SK-N-SH treated with all-trans-retinoic acid at 6 μM for 48 hours (cell line): Measurements from ENCODE around the gene GALNT17.

ENCODE experiments used
- ATAC-seq: fragments of 200-7000 bp; cut with Tn5 transposase; 3 replicates; pipeline ENCODE4 v1.9.1; 2020; ENCODE audit warnings: mild to moderate bottlenecking, moderate library complexity
- ARNTL ChIP-seq: fragments of 450-650 bp; formaldehyde crosslinking; IDR thresholded peaks from 2 replicates; pipeline ENCODE4 v1.5.0; 2020; ENCODE audit warnings: low read depth, mild to moderate bottlenecking, moderate library complexity, borderline replicate concordance
- BACH2 ChIP-seq: fragments of 250-450 bp; sonication (Bioruptor Pico); IDR thresholded peaks from 2 replicates; pipeline ENCODE4 v1.9.0; 2021; ENCODE audit warnings: mild to moderate bottlenecking, borderline replicate concordance
- CSDC2 ChIP-seq: fragments of 250-450 bp; sonication (Bioruptor Pico); IDR thresholded peaks from 2 replicates; pipeline ENCODE4 v1.5.0; 2020; ENCODE audit warnings: mild to moderate bottlenecking, moderate library complexity
- ESRRG ChIP-seq: fragments of 250-450 bp; sonication (Bioruptor Pico); IDR thresholded peaks from 2 replicates; pipeline ENCODE4 v1.6.1; 2021; ENCODE audit warnings: mild to moderate bottlenecking
- GLIS3 ChIP-seq: fragments of 250-450 bp; sonication (Bioruptor Pico); IDR thresholded peaks from 2 replicates; pipeline ENCODE4 v1.5.0; 2020; ENCODE audit warnings: mild to moderate bottlenecking, moderate library complexity
- ISL1 ChIP-seq: fragments of 250-450 bp; sonication (Bioruptor Pico); IDR thresholded peaks from 2 replicates; pipeline ENCODE4 v2.1.2; 2022; ENCODE audit warnings: mild to moderate bottlenecking, moderate library complexity
- OSR1 ChIP-seq: fragments of 250-450 bp; sonication (Bioruptor Pico); IDR thresholded peaks from 2 replicates; pipeline ENCODE4 v1.8.0; 2022; ENCODE audit warnings: moderate library complexity, mild to moderate bottlenecking, inconsistent platforms
- PPARA ChIP-seq: fragments of 250-450 bp; sonication (Bioruptor Pico); IDR thresholded peaks from 2 replicates; pipeline ENCODE4 v1.5.0; 2020; ENCODE audit warnings: mild to moderate bottlenecking, borderline replicate concordance
- SNAI2 ChIP-seq: fragments of 250-450 bp; sonication (Bioruptor Pico); IDR thresholded peaks from 2 replicates; pipeline ENCODE4 v1.5.0; 2020; ENCODE audit warnings: mild to moderate bottlenecking, moderate library complexity
- TOX ChIP-seq: fragments of 250-450 bp; sonication (Bioruptor Pico); IDR thresholded peaks from 2 replicates; pipeline ENCODE4 v1.8.0; 2021; ENCODE audit warnings: mild to moderate bottlenecking, moderate library complexity, borderline replicate concordance
- ZC3H10 ChIP-seq: fragments of 250-450 bp; sonication (Bioruptor Pico); IDR thresholded peaks from 2 replicates; pipeline ENCODE4 v1.5.1; 2021; ENCODE audit warnings: mild to moderate bottlenecking, moderate library complexity
- ZFP3 ChIP-seq: fragments of 250-450 bp; sonication (Bioruptor Pico); IDR thresholded peaks from 2 replicates; pipeline ENCODE4 v1.5.0; 2020; ENCODE audit warnings: mild to moderate bottlenecking, moderate library complexity
- ZFP30 ChIP-seq: fragments of 450-650 bp; formaldehyde crosslinking; IDR thresholded peaks from 2 replicates; pipeline ENCODE4 v1.5.0; 2022; ENCODE audit warnings: mild to moderate bottlenecking, moderate library complexity
- ZNF8 ChIP-seq: fragments of 450-650 bp; formaldehyde crosslinking; IDR thresholded peaks from 2 replicates; pipeline ENCODE4 v1.5.0; 2020; ENCODE audit warnings: mild to moderate bottlenecking, moderate library complexity
- TF ChIP-seq, protein P1 (sequence below): fragments of 250-450 bp; sonication (Bioruptor Pico); IDR thresholded peaks from 2 replicates; pipeline ENCODE4 v1.5.0; 2020; ENCODE audit warnings: mild to moderate bottlenecking, moderate library complexity
- TF ChIP-seq, protein P2 (sequence below): fragments of 250-450 bp; sonication (Bioruptor Pico); IDR thresholded peaks from 2 replicates; pipeline ENCODE4 v1.5.1; 2020; ENCODE audit warnings: low read depth, mild to moderate bottlenecking, moderate library complexity
- TF ChIP-seq, protein P3 (sequence below): fragments of 250-450 bp; sonication (Bioruptor Pico); IDR thresholded peaks from 2 replicates; pipeline ENCODE4 v1.5.1; 2021; ENCODE audit warnings: mild to moderate bottlenecking, moderate library complexity
- TF ChIP-seq, protein P4 (sequence below): fragments of 250-450 bp; sonication (Bioruptor Pico); IDR thresholded peaks from 2 replicates; pipeline ENCODE4 v1.8.0; 2020; ENCODE audit warnings: mild to moderate bottlenecking, moderate library complexity, borderline replicate concordance
- TF ChIP-seq, protein P5 (sequence below): fragments of 250-450 bp; sonication (Bioruptor Pico); IDR thresholded peaks from 2 replicates; pipeline ENCODE4 v1.8.0; 2021; ENCODE audit warnings: low read depth, mild to moderate bottlenecking, moderate library complexity, borderline replicate concordance

GALNT17 gene

DNA sequence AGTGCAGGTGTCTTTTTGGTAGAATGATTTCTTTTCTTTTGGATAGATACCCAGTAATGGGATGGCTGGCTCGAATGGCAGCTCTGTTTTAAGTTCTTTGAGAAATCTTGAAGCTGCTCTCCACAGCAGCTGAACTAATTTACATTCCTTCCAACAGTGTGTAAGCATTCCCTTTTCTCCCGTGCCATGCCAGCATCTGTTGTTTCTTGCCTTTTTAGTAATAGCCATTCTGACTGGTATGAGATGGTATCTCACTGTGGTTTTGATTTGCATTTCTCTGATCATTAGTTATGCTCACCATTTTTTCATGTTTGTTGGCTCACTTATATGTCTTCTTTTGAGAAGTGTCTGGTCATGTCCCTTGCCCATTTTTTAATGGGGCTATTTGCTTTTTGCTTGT lies 486.3 kb downstream of the GALNT17 start (continued):
- TF ChIP-seq, protein P1, sequence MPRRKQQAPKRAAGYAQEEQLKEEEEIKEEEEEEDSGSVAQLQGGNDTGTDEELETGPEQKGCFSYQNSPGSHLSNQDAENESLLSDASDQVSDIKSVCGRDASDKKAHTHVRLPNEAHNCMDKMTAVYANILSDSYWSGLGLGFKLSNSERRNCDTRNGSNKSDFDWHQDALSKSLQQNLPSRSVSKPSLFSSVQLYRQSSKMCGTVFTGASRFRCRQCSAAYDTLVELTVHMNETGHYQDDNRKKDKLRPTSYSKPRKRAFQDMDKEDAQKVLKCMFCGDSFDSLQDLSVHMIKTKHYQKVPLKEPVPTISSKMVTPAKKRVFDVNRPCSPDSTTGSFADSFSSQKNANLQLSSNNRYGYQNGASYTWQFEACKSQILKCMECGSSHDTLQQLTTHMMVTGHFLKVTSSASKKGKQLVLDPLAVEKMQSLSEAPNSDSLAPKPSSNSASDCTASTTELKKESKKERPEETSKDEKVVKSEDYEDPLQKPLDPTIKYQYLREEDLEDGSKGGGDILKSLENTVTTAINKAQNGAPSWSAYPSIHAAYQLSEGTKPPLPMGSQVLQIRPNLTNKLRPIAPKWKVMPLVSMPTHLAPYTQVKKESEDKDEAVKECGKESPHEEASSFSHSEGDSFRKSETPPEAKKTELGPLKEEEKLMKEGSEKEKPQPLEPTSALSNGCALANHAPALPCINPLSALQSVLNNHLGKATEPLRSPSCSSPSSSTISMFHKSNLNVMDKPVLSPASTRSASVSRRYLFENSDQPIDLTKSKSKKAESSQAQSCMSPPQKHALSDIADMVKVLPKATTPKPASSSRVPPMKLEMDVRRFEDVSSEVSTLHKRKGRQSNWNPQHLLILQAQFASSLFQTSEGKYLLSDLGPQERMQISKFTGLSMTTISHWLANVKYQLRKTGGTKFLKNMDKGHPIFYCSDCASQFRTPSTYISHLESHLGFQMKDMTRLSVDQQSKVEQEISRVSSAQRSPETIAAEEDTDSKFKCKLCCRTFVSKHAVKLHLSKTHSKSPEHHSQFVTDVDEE (CRISPR knock-in tag) = no peak
- TF ChIP-seq ESRRG (no peak), GLIS3 (no peak), BACH2 (CRISPR knock-in tag) (no peak), PPARA (CRISPR knock-in tag) (no peak)

DNA sequence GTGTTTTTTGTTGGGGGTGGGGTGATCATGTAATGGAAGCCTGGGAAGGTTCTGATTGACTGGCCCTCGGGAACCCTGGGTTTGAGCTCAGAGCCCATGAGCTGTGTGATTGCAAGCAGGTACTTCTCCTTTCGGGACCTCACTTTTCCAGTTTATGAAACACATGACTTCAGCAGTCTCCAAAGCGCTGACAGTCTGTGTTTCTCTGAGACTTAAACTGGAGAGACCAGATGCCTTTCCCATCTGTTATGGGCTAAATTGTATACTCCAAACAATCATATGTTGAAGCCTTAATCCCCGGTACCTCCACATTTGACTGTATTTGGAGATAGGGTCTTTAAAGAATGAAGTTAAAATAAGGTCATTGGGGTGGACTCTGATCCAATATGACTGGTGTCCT lies 493.6 kb downstream of the GALNT17 start:
- TF ChIP-seq CSDC2 (CRISPR knock-in tag) (no peak), BACH2 (CRISPR knock-in tag) (no peak), ZFP30 (CRISPR knock-in tag) (no peak), ESRRG (no peak), GLIS3 (no peak), OSR1 (CRISPR knock-in tag) (no peak), PPARA (CRISPR knock-in tag) (no peak), ARNTL (CRISPR knock-in tag) (no peak), ISL1 (CRISPR knock-in tag) (no peak), SNAI2 (CRISPR knock-in tag) (no peak), ZFP3 (no peak), ZC3H10 (CRISPR knock-in tag) (no peak)
- TF ChIP-seq, protein P2, sequence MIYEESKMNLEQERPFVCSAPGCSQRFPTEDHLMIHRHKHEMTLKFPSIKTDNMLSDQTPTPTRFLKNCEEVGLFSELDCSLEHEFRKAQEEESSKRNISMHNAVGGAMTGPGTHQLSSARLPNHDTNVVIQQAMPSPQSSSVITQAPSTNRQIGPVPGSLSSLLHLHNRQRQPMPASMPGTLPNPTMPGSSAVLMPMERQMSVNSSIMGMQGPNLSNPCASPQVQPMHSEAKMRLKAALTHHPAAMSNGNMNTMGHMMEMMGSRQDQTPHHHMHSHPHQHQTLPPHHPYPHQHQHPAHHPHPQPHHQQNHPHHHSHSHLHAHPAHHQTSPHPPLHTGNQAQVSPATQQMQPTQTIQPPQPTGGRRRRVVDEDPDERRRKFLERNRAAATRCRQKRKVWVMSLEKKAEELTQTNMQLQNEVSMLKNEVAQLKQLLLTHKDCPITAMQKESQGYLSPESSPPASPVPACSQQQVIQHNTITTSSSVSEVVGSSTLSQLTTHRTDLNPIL = no peak
- TF ChIP-seq, protein P1 (CRISPR knock-in tag) = no peak
- TF ChIP-seq, protein P3, sequence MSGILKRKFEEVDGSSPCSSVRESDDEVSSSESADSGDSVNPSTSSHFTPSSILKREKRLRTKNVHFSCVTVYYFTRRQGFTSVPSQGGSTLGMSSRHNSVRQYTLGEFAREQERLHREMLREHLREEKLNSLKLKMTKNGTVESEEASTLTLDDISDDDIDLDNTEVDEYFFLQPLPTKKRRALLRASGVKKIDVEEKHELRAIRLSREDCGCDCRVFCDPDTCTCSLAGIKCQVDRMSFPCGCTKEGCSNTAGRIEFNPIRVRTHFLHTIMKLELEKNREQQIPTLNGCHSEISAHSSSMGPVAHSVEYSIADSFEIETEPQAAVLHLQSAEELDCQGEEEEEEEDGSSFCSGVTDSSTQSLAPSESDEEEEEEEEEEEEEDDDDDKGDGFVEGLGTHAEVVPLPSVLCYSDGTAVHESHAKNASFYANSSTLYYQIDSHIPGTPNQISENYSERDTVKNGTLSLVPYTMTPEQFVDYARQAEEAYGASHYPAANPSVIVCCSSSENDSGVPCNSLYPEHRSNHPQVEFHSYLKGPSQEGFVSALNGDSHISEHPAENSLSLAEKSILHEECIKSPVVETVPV = no peak
- ATAC-seq = no peak

DNA sequence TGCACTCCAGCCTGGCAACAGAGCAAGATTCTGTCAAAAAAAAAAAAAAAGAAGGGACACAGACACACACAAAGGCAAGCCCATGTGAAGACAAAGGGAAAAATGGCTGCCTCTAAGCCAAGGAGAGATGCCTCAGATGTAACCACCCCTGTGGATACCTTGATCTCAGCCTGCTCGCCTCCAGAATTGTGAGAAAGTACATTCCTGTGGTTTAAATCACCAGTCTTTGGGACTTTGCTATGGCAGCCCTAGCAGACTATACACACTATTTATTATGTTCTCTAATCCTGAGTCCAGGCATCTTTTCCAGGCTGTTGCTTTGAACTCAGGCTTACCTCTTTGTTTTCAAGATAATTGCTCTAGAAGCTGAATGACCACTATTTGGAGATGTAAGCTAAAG lies 494.3 kb downstream of the GALNT17 start:
- TF ChIP-seq ZFP30 (CRISPR knock-in tag) = no peak
- no peak for TF ChIP-seq SNAI2 (CRISPR knock-in tag)
- TF ChIP-seq TOX (CRISPR knock-in tag) = no peak
- TF ChIP-seq ZFP3 = no peak
- TF ChIP-seq ZC3H10 (CRISPR knock-in tag) = no peak
- no peak for TF ChIP-seq CSDC2 (CRISPR knock-in tag)
- TF ChIP-seq PPARA (CRISPR knock-in tag) = no peak
- TF ChIP-seq ZNF8 (CRISPR knock-in tag) = no peak
- TF ChIP-seq, protein P4, sequence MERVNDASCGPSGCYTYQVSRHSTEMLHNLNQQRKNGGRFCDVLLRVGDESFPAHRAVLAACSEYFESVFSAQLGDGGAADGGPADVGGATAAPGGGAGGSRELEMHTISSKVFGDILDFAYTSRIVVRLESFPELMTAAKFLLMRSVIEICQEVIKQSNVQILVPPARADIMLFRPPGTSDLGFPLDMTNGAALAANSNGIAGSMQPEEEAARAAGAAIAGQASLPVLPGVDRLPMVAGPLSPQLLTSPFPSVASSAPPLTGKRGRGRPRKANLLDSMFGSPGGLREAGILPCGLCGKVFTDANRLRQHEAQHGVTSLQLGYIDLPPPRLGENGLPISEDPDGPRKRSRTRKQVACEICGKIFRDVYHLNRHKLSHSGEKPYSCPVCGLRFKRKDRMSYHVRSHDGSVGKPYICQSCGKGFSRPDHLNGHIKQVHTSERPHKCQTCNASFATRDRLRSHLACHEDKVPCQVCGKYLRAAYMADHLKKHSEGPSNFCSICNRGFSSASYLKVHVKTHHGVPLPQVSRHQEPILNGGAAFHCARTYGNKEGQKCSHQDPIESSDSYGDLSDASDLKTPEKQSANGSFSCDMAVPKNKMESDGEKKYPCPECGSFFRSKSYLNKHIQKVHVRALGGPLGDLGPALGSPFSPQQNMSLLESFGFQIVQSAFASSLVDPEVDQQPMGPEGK = no peak
- TF ChIP-seq, protein P5, sequence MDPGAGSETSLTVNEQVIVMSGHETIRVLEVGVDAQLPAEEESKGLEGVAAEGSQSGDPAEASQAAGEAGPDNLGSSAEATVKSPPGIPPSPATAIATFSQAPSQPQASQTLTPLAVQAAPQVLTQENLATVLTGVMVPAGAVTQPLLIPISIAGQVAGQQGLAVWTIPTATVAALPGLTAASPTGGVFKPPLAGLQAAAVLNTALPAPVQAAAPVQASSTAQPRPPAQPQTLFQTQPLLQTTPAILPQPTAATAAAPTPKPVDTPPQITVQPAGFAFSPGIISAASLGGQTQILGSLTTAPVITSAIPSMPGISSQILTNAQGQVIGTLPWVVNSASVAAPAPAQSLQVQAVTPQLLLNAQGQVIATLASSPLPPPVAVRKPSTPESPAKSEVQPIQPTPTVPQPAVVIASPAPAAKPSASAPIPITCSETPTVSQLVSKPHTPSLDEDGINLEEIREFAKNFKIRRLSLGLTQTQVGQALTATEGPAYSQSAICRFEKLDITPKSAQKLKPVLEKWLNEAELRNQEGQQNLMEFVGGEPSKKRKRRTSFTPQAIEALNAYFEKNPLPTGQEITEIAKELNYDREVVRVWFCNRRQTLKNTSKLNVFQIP = no peak
- TF ChIP-seq, protein P2 = no peak
- ATAC-seq = no peak
